Measurements from ENCODE around the gene TMPRSS3.

TMPRSS3 gene

DNA sequence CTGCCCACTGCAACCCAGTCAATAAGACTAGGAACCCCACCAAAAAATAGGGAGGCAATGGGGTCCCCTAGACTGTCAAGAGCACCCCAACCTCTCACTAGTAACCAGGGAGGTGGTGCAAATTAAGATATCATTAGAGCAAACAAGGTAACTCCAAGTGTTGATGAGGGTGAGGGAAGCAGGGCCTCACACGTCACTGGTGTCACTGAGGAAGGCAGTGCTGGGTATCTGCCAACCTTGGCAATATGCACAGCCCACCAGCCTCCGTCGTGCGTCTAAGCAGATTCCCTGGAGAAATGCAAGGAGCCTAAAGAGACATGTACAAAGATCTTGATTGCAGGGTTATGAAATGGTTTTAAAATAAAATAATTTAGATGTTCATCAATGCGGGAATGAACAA lies 11.6 kb upstream of the TMPRSS3 start:
- no peak for DNase-seq (ENCODE audit: low spot score)

GRCh38 chr21:42406866-42407265 lies 11.0 kb upstream of the TMPRSS3 start:
- no peak for DNase-seq (ENCODE audit: low spot score)

DNA sequence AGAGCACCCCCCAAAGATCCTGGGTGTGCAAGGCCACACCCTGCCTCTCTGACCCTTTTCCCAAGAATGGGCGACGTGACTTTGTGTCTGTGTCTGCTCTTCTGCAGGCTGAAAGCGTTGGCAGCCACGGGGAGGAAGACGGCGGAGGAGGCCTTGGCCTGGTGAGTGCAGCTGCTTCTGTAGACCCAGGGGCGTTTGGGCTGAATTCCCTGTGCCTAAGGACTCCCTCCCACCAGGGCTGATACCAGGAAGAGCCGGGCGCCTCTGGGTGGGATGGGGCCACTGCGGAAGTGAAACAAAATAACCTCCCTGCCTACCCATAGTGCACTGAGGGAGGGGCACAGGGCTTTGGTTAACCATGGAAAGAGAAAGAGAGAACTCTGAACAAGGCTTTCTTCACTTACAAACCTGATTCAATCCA lies 10.4 kb upstream of the TMPRSS3 start:
- DNase-seq (ENCODE audit: low spot score): no peak

GRCh38 chr21:42405064-42406013 lies 9.5 kb upstream of the TMPRSS3 start:
- no peak for DNase-seq (ENCODE audit: low spot score)

DNA sequence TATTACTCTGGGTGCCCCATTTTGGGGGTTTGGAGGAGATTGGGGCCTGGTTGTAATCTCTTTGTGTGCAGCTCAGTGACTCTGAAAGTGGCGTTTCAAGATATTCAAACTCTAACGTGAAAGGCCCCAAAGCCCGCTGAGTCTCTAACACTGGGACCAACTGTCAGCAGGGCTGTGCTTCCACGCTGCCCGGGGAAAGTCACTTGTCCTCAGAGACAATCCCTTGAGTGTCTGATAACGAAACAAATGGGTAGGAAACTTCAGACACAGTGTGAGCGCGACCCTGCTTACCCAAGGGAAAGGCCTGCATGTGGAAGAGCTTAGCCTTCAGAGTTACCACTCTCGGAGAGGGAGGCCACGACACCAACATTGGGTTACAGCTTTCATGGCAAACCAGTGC lies 8.7 kb upstream of the TMPRSS3 start:
- DNase-seq (ENCODE audit: low spot score): no peak

DNA sequence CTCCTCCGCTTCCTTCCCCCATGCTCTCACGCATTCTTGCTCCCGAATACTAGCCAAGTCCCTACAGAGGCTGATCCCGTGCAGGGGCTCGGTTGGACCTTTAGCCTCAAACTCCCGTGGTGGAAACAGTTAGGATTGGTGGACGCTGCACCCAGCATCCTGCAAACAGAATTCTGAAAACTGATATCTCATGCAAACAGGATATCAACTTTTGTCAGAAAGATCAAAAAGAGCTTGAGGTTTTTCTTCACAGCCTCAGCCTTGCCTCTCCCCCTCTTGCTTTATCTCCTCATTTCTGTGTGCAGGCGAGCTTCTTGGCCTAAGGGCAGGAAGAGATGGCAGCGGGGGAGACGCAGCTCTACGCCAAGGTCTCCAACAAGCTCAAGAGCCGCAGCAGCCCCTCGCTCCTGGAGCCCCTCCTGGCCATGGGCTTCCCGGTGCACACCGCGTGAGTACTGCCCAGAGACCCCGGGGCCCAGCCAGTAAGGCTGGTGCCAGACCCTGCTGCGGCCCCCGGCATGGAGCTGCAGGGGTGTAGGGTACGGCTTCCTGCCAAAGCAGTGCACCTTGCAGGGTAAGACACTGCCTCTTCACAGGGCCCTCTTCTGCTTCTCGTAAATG lies 7.9 kb upstream of the TMPRSS3 start, which contains the start of gene UBASH3A:
UBASH3A (plus strand) TSS at position 292 of the 621 bp plus-strand sequence; CDS start at position 336, 44 bp downstream.
- DNase-seq (ENCODE audit: low spot score): no peak

DNA sequence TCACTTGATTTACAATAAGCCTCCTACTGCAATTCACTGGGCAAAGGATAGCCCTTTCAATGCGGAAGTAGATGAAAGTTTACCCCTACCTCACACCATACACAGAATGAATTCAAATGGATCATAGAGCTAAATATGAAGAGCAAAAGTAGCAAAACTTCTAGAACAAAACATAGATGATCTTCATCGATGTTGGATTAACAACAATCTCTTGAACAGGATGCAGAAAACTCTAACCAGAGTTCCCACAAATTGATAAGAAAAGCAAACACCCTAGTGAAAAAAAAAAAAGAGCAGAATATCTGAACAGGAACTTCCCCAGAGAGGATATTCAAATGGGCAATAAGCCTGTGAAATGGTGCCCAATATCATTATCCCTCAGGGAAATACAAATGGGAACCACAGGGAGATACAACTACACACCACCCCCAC lies 6.0 kb upstream of the TMPRSS3 start:
- DNase-seq (ENCODE audit: low spot score): no peak

- no peak for DNase-seq (ENCODE audit: low spot score)
These were observed 5.3 kb upstream of the TMPRSS3 start for GRCh38 chr21:42401154-42401553.

- no peak for DNase-seq (ENCODE audit: low spot score)
These were observed 4.7 kb upstream of the TMPRSS3 start for GRCh38 chr21:42400525-42400924.

- DNase-seq (ENCODE audit: low spot score): no peak
These were observed 2.7 kb upstream of the TMPRSS3 start for GRCh38 chr21:42398436-42399028.

DNA sequence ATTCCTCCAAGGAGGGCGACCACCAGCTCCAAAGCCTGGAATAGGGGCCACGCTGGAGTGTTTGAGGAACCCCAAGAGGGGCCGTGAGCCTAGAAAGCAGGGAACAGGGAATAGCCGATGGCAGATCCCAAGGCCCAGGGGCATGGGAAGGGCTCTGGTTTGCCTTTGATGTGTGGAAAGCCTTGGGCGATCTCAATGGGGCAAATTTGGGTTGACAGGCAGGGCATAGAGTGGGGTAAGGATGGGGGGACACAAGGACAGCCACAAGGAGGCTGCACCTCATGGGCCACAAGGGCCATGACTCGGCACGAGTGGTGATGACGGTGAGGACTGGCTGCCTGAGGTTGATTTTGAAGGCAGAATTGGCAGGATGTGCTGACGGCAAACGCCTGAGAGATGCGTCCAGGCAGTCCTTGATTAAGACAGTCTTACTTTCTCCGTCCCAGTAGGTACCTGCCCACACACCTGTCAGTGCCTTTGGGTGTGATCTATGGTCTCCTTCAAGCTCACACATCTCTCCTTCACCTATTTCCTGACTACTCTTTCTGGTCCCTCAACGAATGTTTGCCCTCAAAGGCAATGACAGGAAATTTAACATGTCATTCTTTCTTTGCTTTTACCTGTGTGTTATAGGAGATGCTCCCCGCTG lies 2.0 kb upstream of the TMPRSS3 start:
- DNase-seq (ENCODE audit: low spot score): no peak

- DNase-seq (ENCODE audit: low spot score): no peak
These were observed 1.2 kb upstream of the TMPRSS3 start for GRCh38 chr21:42396799-42397745.

DNA sequence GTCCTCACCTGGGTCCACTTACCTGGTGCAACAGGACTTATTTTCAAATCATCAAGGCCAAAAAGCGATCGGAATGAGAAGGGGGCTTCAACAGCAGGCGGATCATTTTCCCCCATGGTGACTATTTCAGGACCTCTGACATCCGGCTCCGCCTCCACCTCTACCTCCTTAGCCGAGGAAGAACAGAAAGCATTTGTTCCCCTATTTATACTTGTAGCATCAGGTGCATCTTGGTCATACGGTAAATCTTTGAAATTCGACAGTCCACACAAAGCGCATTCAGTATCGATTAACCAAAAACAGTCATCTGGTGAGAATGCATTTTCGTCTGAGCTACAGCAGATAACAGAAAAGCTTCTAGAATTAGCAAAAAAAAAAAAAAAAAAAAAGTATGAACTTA lies 550 bp downstream of the TMPRSS3 start:
- no peak for DNase-seq (ENCODE audit: low spot score)

DNA sequence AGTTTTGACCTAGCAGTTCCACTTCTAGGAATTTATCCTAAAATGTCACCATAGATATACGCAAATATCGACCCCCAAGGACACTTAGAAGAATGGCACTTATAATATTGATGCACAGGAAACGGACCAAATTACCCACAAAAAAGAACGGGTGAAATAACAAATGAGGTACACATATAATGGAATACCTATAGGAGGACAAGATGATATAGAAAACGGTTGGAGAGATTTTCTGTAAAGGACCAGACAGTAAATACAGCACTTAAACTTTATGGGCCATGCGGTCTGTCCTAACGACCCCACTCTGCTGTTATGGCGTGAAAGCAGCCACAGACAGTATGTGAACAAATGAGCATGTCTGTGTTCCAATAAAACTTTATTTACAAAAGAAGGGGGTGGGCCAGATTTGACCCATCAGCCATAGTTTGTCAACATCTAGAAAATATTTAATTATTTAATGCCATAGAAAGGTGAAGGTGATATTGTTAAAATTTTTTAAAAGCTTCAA lies 2.4 kb downstream of the TMPRSS3 start:
- no peak for DNase-seq (ENCODE audit: low spot score)

DNA sequence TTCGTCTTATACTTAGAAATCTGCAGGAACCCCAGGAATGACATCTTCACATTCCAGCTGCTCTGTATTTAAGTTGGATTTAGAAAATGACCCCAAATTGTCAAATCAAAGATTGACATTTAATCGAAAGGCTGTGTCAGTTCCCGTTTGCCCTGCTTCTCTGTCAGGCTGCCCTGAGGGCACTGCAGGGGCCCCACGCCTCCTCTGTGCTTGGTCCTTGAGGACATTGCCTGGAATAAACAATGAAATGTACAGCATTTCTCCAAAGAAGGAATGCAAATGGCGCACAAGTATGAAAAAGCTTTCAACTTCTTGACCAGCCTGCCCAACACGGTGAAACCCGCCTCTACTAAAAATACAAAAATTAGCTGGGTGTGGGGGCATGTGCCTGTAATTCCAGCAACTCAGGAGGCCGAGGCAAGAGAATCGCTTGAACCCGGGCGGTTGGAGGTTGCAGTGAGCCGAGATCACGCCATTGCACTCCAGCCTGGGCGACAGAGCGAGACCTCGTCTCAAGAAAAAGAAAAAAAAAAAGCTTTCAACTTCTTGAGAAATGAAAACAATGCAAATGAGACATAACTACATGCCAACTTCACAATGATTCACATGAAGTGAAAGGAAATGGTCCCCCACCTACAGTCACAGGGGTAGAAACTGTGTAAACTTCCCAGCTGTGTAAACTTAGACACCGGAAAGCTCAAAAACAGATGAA lies 3.0 kb downstream of the TMPRSS3 start:
- no peak for DNase-seq (ENCODE audit: low spot score)

DNA sequence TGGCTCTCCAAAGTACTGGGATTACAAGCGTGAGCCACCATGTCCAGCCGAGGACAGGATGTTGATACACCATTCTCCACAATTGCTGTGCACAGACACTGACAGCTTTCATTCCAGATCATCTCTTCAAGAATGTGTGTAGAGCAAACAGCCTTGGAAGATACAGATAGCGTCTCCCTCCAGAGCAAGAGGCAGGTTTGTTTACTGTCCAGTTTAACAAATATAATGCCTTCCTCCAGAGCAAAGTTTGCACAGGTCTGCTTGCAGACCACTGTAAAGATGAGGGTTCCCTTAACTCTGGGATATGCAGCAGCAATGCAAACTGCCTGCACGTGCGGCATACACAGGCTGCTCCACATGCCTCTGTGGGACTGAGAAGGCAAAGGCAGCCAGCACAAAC lies 4.6 kb downstream of the TMPRSS3 start:
- DNase-seq (ENCODE audit: low spot score): no peak

DNA sequence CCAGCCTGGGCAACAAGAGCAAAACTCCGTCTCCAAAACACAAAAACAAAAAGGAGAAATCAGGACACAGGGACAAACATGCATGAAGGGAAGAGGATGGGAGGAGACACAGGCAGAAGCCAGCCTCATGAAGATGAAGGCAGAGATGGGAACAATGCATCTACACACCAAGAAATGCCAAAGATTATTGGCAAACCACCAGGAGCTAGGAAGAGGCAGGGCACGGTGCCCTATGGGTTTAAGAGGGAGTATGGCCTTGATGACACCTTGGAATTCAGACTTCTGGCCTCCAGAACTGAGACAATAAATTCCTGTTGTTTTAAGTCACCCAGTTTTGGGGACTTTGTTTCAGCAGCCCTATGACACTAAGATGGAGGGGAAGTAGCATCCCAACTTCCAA lies 5.2 kb downstream of the TMPRSS3 start:
- no peak for DNase-seq (ENCODE audit: low spot score)

GRCh38 chr21:42390193-42390592 lies 5.7 kb downstream of the TMPRSS3 start:
- DNase-seq (ENCODE audit: low spot score): no peak

DNA sequence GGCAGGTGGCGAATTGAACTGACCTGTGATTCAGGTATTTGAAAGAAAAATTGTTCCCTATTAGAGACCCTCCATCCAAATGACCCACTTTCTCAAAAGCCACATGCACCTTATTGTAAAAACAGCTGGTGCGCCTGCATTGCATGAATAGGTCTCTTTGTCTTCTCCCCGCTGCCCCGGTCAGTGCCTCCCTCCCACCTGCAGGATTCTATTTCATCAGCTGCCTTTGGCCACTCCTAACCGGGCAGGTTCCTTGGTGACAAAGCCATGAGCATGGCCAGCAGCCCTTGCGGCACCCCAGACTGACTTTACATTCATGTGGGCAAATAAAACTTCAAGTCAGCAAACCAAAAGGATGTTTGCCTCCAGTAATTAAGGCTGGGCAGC lies 6.4 kb downstream of the TMPRSS3 start:
- no peak for DNase-seq (ENCODE audit: low spot score)

DNA sequence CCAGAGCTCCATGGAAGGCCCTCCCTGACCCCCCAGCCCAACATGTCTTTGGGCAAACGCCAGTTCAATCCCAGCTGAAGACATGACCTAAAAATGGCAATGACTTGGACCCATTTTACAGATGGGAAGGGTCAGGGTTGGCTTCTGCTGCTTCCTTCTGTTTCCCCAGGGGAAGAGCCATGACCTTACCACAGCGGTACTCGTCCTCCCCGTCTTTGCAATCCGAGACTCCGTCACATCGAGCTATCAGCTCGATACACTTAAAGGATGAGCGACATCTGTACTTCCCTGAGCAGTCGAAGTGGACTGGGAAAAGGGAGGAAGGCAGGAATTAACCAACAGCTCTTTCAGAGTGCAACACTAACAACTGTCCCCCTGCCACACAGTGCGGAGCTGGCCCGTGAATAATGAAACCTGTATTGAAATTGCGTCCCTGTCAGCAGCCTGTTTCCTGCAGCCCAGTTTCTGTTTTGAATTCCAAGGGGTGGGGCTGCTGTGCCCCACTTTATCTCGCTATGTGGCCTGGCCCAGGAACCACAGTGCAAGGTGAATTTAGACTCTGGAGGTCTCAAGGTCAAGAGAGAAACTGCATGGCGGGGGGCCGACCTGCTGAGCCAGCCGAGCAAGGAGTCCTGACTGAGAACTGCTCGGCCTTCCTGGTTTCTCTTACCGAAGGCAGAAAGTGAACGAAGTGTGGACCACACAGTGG lies 7.0 kb downstream of the TMPRSS3 start:
- DNase-seq (ENCODE audit: low spot score): no peak
